ENCODE results near the gene SKOR2. TPM values are rescaled to one million over a fixed set of nuclear protein-coding genes. Genes with fewer than 3 reads are reported as not detected.
"Not testable (repeated sequence)": the region's sequence is repeated elsewhere in the genome, so short reads cannot be mapped to it uniquely, and the experiment has no call there.

The SKOR2 gene
- total and polyA plus RNA-seq, 2 of the 4 experiments (the other 2 are of a cell fraction) = not detected

DNA sequence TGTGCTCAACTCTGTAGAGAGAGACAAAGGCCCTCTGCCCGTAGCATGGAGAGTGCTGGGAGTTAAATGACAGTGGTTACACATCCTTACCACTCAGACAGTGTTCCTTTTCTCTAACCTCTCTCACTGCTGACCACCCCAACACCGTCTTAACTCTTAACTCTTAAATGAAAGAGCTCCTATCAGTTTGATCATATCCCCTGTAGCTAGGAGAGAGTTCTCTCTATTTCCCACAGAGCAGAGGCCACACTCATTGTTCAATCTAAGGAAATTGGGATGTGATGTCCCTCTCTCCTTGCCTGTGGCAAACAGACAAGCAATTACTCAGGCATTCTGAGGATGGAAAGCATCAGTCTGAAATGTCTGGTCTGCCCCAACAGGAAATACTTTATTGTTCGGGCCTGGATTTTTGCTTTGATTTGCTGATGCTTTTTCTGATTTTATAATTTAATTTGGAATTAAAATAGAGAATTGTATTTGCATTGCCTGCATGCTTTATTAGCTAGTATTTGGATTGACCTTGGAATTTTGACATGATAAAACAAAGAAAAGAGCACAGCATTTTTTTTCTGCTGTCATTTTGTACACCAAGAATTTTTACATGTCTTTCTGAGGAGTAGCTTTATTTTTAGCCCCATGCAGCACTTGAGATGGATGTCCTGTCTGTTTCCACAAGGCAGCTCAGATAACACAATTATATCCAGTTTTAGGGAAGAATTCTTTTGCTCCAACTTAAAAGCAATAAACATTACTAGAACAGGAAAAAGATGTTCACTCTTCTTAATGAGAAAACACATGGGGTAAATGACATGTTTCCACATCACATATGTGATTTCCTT, 47.6 kb downstream of the SKOR2 start:
- H3K9ac ChIP-seq (ENCODE audit: low read depth, low read length) = no peak overlapping the region
- H3K27ac ChIP-seq (ENCODE audit: insufficient read depth, low read length) = no peak overlapping the region
- ChIA-PET POLR2A (ENCODE audit: unreplicated experiment) (no interaction called here), CTCF (interaction anchor here (0.5 to 2.6 kb wide), 6 partner anchors 12 to 149 kb away, joined by 3 to 15 read pairs (median 4); no protein-coding TSS in a partner anchor)
- no peak overlapping the region for H3K14ac ChIP-seq (replicated peaks; ENCODE audit: low read depth, low read length)
- H2BK5ac ChIP-seq (ENCODE audit: low read depth, low read length, poor library complexity, severe bottlenecking) = no peak overlapping the region
- H3K27me3 ChIP-seq (ENCODE audit: control insufficient read depth, insufficient read depth, low read length) = peaks cover 4% of the 10 kb centered on the region
- no peaks in the 10 kb centered on the region for H3K79me1 ChIP-seq (ENCODE audit: low read depth in 1 of 2, low read length in 2 of 2)
- intact Hi-C loops (cut with micrococcal nuclease) (no loop called here), dilution Hi-C loops (cut with HindIII; ENCODE audit: low sequenced_read_pairs, unreplicated experiment) (no loop called here), in situ Hi-C loops (cut with MboI; ENCODE audit: low sequenced_read_pairs) (no loop called here)
- no CpG with 5 or more reads among the region's 3 CpGs for WGBS, 2 experiments (ENCODE audit: extremely low coverage in 2 of 2, insufficient read length in 1 of 2)
- H2AK9ac ChIP-seq (replicated peaks; ENCODE audit: low read depth, low read length, poor library complexity) = no peak overlapping the region
- DNase-seq (no peak), ATAC-seq (ENCODE audit: low read depth) (no peak)
- H3K23ac ChIP-seq (ENCODE audit: low read depth, low read length) = no peak overlapping the region
- H4K91ac ChIP-seq (ENCODE audit: insufficient read depth, low read depth, low read length) = no peak overlapping the region
- no peak overlapping the region for H2AFZ ChIP-seq (replicated peaks; ENCODE audit: low read length, poor library complexity)
- H2BK120ac ChIP-seq (ENCODE audit: low read depth, low read length) = no peak overlapping the region
- no peak overlapping the region for H3K4ac ChIP-seq (ENCODE audit: low read depth, low read length)
- no peak for TF ChIP-seq MXI1 (IDR thresholded peaks at IDR 0.05; ENCODE audit: borderline replicate concordance, low read depth, low read length)
- TF ChIP-seq FOS (IDR thresholded peaks at IDR 0.05; ENCODE audit: low read depth, low read length) = no peak
- no peak for TF ChIP-seq SMC3 (IDR thresholded peaks at IDR 0.05; ENCODE audit: low read depth, low read length)
- no peak for TF ChIP-seq RCOR1 (IDR thresholded peaks at IDR 0.05; ENCODE audit: insufficient replicate concordance, low read length)
- no peak for TF ChIP-seq ELK1 (IDR thresholded peaks at IDR 0.05; ENCODE audit: borderline replicate concordance, low read depth, low read length)
- TF ChIP-seq MAZ (IDR thresholded peaks at IDR 0.05; ENCODE audit: borderline replicate concordance, low read depth, low read length) = no peak
- no peaks in the 10 kb centered on the region for H3K9me3 ChIP-seq (ENCODE audit: control insufficient read depth, insufficient read depth, low read length)
- no peak overlapping the region for H3K4me3 ChIP-seq (ENCODE audit: insufficient read depth, low read depth, low read length)
- H3K9me1 ChIP-seq (ENCODE audit: insufficient read depth, low read length) = no peaks in the 10 kb centered on the region
- H4K5ac ChIP-seq (ENCODE audit: low read depth, low read length) = no peak overlapping the region
- no peaks in the 10 kb centered on the region for H3K36me3 ChIP-seq (ENCODE audit: control insufficient read depth, insufficient read depth, low read length)
- H3K4me2 ChIP-seq (ENCODE audit: low read depth, low read length) = no peak overlapping the region
- no peak overlapping the region for H2BK15ac ChIP-seq (ENCODE audit: low read depth, low read length)
- no peaks in the 10 kb centered on the region for H3K4me1 ChIP-seq (ENCODE audit: control insufficient read depth, insufficient read depth, low read length)
- H3K18ac ChIP-seq (ENCODE audit: low read depth, low read length) = no peak overlapping the region
- no peaks in the 10 kb centered on the region for H4K20me1 ChIP-seq (ENCODE audit: insufficient read depth, low read length)
- no peak overlapping the region for H2AK5ac ChIP-seq (ENCODE audit: low read depth, low read length)
- BruUV-seq (replicated peaks) = no TSS peak
- H3K56ac ChIP-seq (ENCODE audit: extremely low read depth, insufficient read depth, low read length) = no peak overlapping the region
- no peak overlapping the region for H4K8ac ChIP-seq (ENCODE audit: low read depth in 2 of 2, low read length in 2 of 2)
- H2BK20ac ChIP-seq (ENCODE audit: low read depth, low read length) = no peak overlapping the region

- intact Hi-C loops (cut with micrococcal nuclease); in situ Hi-C loops (cut with MboI; ENCODE audit: low sequenced_read_pairs); H2AK9ac ChIP-seq (replicated peaks; ENCODE audit: low read depth, low read length, poor library complexity); H3K56ac ChIP-seq (ENCODE audit: extremely low read depth, insufficient read depth, low read length); H2BK20ac ChIP-seq (ENCODE audit: low read depth, low read length); H3K18ac ChIP-seq (ENCODE audit: low read depth, low read length); DNase-seq; H3K4me1 ChIP-seq (ENCODE audit: control insufficient read depth, insufficient read depth, low read length); H3K4me3 ChIP-seq (ENCODE audit: insufficient read depth, low read depth, low read length); H3K36me3 ChIP-seq (ENCODE audit: control insufficient read depth, insufficient read depth, low read length); H4K8ac ChIP-seq (ENCODE audit: low read depth in 2 of 2, low read length in 2 of 2); H4K91ac ChIP-seq (ENCODE audit: insufficient read depth, low read depth, low read length); H2BK5ac ChIP-seq (ENCODE audit: low read depth, low read length, poor library complexity, severe bottlenecking); H3K4ac ChIP-seq (ENCODE audit: low read depth, low read length); H2BK120ac ChIP-seq (ENCODE audit: low read depth, low read length); H4K5ac ChIP-seq (ENCODE audit: low read depth, low read length); H2AFZ ChIP-seq (replicated peaks; ENCODE audit: low read length, poor library complexity); H3K27ac ChIP-seq (ENCODE audit: insufficient read depth, low read length); ATAC-seq (ENCODE audit: low read depth); H3K9ac ChIP-seq (ENCODE audit: low read depth, low read length); dilution Hi-C loops (cut with HindIII; ENCODE audit: low sequenced_read_pairs, unreplicated experiment); H3K27me3 ChIP-seq (ENCODE audit: control insufficient read depth, insufficient read depth, low read length); POLR2A ChIA-PET (ENCODE audit: unreplicated experiment); H3K9me3 ChIP-seq (ENCODE audit: control insufficient read depth, insufficient read depth, low read length); H2BK15ac ChIP-seq (ENCODE audit: low read depth, low read length); H4K20me1 ChIP-seq (ENCODE audit: insufficient read depth, low read length); H3K23ac ChIP-seq (ENCODE audit: low read depth, low read length); BruUV-seq (replicated peaks); H3K79me1 ChIP-seq (ENCODE audit: low read depth in 1 of 2, low read length in 2 of 2); H3K14ac ChIP-seq (replicated peaks; ENCODE audit: low read depth, low read length); H3K9me1 ChIP-seq (ENCODE audit: insufficient read depth, low read length); H2AK5ac ChIP-seq (ENCODE audit: low read depth, low read length); H3K4me2 ChIP-seq (ENCODE audit: low read depth, low read length): not testable (repeated sequence)
- WGBS, 2 experiments (ENCODE audit: extremely low coverage in 2 of 2, insufficient read length in 1 of 2) = no CpG with 5 or more reads among the region's 3 CpGs
- CTCF ChIA-PET = interaction anchor here (1.0 kb wide), 1 partner anchor 9 kb away, joined by 4 read pairs; no protein-coding TSS in a partner anchor
Observed at GRCh38 chr18:47195961-47196360, 55.5 kb downstream of the SKOR2 start.

Measured in IMR-90 (cell line).